Stomach (tissue), 4 donors: ENCODE measurements around the gene ZNF783.

ENCODE experiments used
- CTCF ChIP-seq, 7 experiments: fragments of 450-650 bp in 4 of 7; fragments of 200-600 bp in 3 of 7; sonication (generic) in 3 of 7; IDR thresholded peaks; one replicate each; pipeline ENCODE4 v1.5.1; 2016 to 2019; ENCODE audit warnings: antibody characterized with exemption in 7 of 7, control low read depth in 2 of 7, mild to moderate bottlenecking in 1 of 7
- EP300 ChIP-seq: sonication (generic); formaldehyde crosslinking; IDR thresholded peaks from one replicate; pipeline ENCODE4 v1.6.1; 2017; ENCODE audit warnings: antibody characterized with exemption
- POLR2A ChIP-seq, 4 donors: fragments of 450-650 bp; IDR thresholded peaks; one replicate each; pipeline ENCODE4 v1.6.1; 2016; ENCODE audit warnings: antibody characterized with exemption in 4 of 4, control low read depth in 2 of 4, mild to moderate bottlenecking in 1 of 4, moderate library complexity in 1 of 4
- POLR2AphosphoS5 ChIP-seq, 3 donors: sonication (generic); formaldehyde crosslinking; IDR thresholded peaks; one replicate each; pipeline ENCODE4 v1.6.1; 2016; ENCODE audit warnings: antibody characterized with exemption in 3 of 3

GRCh38 chr7:149319376-149319775, 57.4 kb downstream of the ZNF783 start:
- TF ChIP-seq EP300 (no peak), CTCF (IDR thresholded peaks at IDR 0.05) (no peak), POLR2A (IDR thresholded peaks at IDR 0.05) (no peak), POLR2AphosphoS5 (IDR thresholded peaks at IDR 0.05) (no peak)
